HuH-7.5 (cell line): ENCODE results near the gene SNX33.

ENCODE experiments used
- DNase-seq: peaks from one replicate; pipeline ENCODE4 v3.0.0; 2011; ENCODE audit warnings: low spot score

The SNX33 gene

GRCh38 chr15:75641179-75641503 is 6.6 kb upstream of the SNX33 start:
- DNase-seq, result no peak

GRCh38 chr15:75641603-75642002 is 6.1 kb upstream of the SNX33 start:
- no peak for DNase-seq

- DNase-seq, result no peak
Measured at GRCh38 chr15:75644376-75644775, 3.3 kb upstream of the SNX33 start.

- no peak for DNase-seq
Measured at GRCh38 chr15:75646112-75646943, 1.4 kb upstream of the SNX33 start.

- DNase-seq, result peak; percentile 67
Measured at GRCh38 chr15:75646944-75647364, 758 bp upstream of the SNX33 start.

GRCh38 chr15:75648156-75649000 is 666 bp downstream of the SNX33 start:
- peak; percentile 86 for DNase-seq

- no peak for DNase-seq
Measured at GRCh38 chr15:75649045-75649761, 1.5 kb downstream of the SNX33 start.

- no peak for DNase-seq
Measured at GRCh38 chr15:75649848-75650247, 2.1 kb downstream of the SNX33 start.

GRCh38 chr15:75650908-75651809 is 3.4 kb downstream of the SNX33 start:
- DNase-seq, result peak; percentile 68

- DNase-seq, result no peak
Measured at GRCh38 chr15:75651810-75652543, 4.3 kb downstream of the SNX33 start.

- DNase-seq, result no peak
Measured at GRCh38 chr15:75653347-75653913, 5.7 kb downstream of the SNX33 start.

- no peak for DNase-seq
Measured at GRCh38 chr15:75654201-75654907, 6.6 kb downstream of the SNX33 start.

- DNase-seq, result no peak
Measured at GRCh38 chr15:75655931-75656330, 8.2 kb downstream of the SNX33 start.

- no peak for DNase-seq
Measured at GRCh38 chr15:75656331-75656730, 8.6 kb downstream of the SNX33 start.

GRCh38 chr15:75656813-75657212 is 9.1 kb downstream of the SNX33 start:
- no peak for DNase-seq

GRCh38 chr15:75659141-75659771 is 11.5 kb downstream of the SNX33 start:
- DNase-seq, result no peak

- no peak for DNase-seq
Measured at GRCh38 chr15:75659928-75660645, 12.4 kb downstream of the SNX33 start.

GRCh38 chr15:75661100-75661755 is 13.5 kb downstream of the SNX33 start:
- no peak for DNase-seq
